Suprapubic skin (tissue), 3 donors: ENCODE data around the gene RAPGEF4.

Experiments
- POLR2A ChIP-seq, 2 donors: fragments of 450-650 bp; IDR thresholded peaks; one replicate each; pipeline ENCODE4 v1.6.1; 2017; ENCODE audit warnings: antibody characterized with exemption in 2 of 2, mild to moderate bottlenecking in 2 of 2, moderate library complexity in 2 of 2
- TF ChIP-seq, protein P1 (sequence below), 2 donors: fragments of 200-600 bp in 1 of 2; fragments of 450-650 bp in 1 of 2; sonication (generic) in 1 of 2; IDR thresholded peaks; one replicate each; pipeline ENCODE4 v1.5.1; 2016 to 2019; ENCODE audit warnings: antibody characterized with exemption in 2 of 2, mild to moderate bottlenecking in 1 of 2, moderate library complexity in 1 of 2

DNA sequence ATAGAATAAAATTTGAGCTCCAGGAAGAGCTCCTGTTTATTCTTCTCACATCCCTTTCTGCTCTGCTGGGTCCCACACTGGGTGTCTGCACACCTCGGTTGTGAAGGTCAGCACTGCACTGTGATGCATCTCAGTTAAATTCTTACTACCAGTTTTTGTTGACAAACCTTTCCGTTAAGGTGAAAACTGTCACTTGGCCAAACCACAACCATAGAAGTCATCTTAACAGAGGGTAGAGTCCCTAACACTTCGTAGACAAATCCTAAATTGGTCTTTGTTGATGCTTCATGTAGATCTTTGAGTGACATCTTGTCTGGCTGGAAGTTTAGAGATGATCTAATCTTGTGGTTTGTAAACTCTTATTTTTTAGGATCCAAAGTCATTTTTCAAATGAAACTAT lies 172.6 kb downstream of the RAPGEF4 start:
- TF ChIP-seq, protein P1, sequence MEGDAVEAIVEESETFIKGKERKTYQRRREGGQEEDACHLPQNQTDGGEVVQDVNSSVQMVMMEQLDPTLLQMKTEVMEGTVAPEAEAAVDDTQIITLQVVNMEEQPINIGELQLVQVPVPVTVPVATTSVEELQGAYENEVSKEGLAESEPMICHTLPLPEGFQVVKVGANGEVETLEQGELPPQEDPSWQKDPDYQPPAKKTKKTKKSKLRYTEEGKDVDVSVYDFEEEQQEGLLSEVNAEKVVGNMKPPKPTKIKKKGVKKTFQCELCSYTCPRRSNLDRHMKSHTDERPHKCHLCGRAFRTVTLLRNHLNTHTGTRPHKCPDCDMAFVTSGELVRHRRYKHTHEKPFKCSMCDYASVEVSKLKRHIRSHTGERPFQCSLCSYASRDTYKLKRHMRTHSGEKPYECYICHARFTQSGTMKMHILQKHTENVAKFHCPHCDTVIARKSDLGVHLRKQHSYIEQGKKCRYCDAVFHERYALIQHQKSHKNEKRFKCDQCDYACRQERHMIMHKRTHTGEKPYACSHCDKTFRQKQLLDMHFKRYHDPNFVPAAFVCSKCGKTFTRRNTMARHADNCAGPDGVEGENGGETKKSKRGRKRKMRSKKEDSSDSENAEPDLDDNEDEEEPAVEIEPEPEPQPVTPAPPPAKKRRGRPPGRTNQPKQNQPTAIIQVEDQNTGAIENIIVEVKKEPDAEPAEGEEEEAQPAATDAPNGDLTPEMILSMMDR (IDR thresholded peaks at IDR 0.05), result no peak
- TF ChIP-seq POLR2A (IDR thresholded peaks at IDR 0.05), result no peak
